Measurements from ENCODE around the gene POPDC2. TPM values are rescaled to one million over a fixed set of nuclear protein-coding genes. Genes with fewer than 3 reads are reported as not detected.

POPDC2 gene
- total and polyA plus RNA-seq, 11 donors, result 511 to 1,022 (median 768) TPM

DNA sequence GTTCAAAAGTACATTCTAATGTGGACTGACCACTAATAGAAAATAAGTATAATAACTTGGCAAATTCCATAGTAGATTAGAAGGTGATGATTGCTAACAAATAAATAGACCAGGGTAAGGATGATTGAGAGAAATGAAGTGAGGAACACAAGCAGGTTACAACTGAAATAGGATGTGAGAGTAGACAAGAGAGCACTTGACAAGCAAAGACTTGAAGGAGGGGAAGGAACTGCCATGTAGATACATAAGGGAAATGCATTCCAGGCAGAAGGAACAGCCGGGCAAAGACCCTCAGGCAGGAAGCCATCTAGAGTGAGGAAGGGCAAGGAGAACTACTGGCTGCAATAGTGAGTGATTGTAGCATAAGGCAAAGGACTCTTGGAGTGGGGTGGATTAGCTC lies 57.7 kb downstream of the POPDC2 start:
- H3K4me3 ChIP-seq, result no peak overlapping the region
- peak overlapping the region in 9 of 12 donors; percentile 9 to 54 (median 38) for H3K27ac ChIP-seq
- ATAC-seq, result no peak
- intact Hi-C loops (cut with DNase I), result loop anchor here in 4 of 10 donors (5.0 kb wide), 3 partner anchors 35 to 75 kb away; partner anchors contain the start of gene COX17 (in 1 of the 4)
- TF ChIP-seq, protein P1, sequence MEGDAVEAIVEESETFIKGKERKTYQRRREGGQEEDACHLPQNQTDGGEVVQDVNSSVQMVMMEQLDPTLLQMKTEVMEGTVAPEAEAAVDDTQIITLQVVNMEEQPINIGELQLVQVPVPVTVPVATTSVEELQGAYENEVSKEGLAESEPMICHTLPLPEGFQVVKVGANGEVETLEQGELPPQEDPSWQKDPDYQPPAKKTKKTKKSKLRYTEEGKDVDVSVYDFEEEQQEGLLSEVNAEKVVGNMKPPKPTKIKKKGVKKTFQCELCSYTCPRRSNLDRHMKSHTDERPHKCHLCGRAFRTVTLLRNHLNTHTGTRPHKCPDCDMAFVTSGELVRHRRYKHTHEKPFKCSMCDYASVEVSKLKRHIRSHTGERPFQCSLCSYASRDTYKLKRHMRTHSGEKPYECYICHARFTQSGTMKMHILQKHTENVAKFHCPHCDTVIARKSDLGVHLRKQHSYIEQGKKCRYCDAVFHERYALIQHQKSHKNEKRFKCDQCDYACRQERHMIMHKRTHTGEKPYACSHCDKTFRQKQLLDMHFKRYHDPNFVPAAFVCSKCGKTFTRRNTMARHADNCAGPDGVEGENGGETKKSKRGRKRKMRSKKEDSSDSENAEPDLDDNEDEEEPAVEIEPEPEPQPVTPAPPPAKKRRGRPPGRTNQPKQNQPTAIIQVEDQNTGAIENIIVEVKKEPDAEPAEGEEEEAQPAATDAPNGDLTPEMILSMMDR (IDR thresholded peaks at IDR 0.05), result no peak
- TF ChIP-seq POLR2A (IDR thresholded peaks at IDR 0.05), result no peak
- DNase-seq, result no peak
- WGBS, 4 donors, result 46 to 63% (median 59%) methylated on average over 1 of the region's 1 CpG
- no peaks in the 10 kb centered on the region for H3K9me3 ChIP-seq
- H3K36me3 ChIP-seq, result no peaks in the 10 kb centered on the region
- peaks cover 3 to 63% (median 39%) of the 10 kb centered on the region in 12 donors for H3K4me1 ChIP-seq
- H3K27me3 ChIP-seq, result no peaks in the 10 kb centered on the region

DNA sequence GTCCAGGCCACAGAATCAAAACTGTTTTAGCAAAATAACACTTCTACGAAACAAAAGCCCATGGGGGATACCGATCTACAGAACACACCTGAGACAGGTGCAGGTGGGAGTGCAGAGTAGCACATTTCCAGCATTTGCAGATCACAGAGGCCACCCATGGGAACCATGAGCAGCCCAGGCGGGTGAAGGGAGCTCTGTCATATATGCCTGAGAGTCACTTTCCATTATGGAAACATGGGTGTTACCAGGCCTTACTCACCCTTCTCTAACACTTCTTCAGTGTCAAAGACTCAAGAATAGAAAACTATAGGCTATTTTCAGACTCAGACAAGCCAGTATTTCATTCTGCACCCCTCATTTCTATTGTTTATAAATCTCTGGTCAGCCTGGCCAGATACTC lies 59.2 kb downstream of the POPDC2 start:
- no peaks in the 10 kb centered on the region for H3K9me3 ChIP-seq
- no peaks in the 10 kb centered on the region for H3K27me3 ChIP-seq
- H3K4me3 ChIP-seq, result no peak overlapping the region
- H3K36me3 ChIP-seq, result no peaks in the 10 kb centered on the region
- peaks cover 3 to 76% (median 51%) of the 10 kb centered on the region in 12 donors for H3K4me1 ChIP-seq
- DNase-seq, result no peak
- peak overlapping the region in 10 of 12 donors; percentile 14 to 85 (median 46) for H3K27ac ChIP-seq
- ATAC-seq, result peak in 3 of 4 donors; percentile 24 to 70 (median 51)
- intact Hi-C loops (cut with DNase I), result loop anchor here in 5 of 10 donors (2.0 to 5.0 kb wide), 5 partner anchors 34 to 80 kb away; partner anchors contain the start of gene COX17 (in 1 of the 5)
- 78 to 89% (median 82%) methylated on average over 3 of the region's 3 CpGs for WGBS, 4 donors
- TF ChIP-seq POLR2A (IDR thresholded peaks at IDR 0.05), result no peak
- TF ChIP-seq, protein P1 (IDR thresholded peaks at IDR 0.05), result no peak

DNA sequence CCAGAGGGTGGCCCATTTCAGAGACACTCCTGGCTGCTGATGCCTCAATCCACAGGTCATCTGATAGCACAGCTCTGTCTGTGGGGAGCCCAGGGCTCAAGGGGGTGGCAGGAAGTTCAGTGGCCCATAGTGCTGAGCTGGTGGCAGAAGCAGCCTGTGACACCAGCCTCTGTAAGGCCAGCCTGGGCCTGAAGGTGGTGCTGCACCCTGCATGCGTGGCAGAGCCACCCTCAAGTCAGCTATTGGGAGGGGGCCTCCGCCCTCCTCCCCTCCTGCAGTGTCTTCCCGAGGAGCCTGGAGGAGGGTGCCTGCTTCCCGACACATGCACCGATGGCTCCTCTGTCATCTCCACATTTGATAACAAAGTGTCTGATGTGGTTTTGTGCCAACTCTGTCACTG lies 59.7 kb downstream of the POPDC2 start:
- H3K4me3 ChIP-seq, result no peak overlapping the region
- H3K9me3 ChIP-seq, result no peaks in the 10 kb centered on the region
- no peaks in the 10 kb centered on the region for H3K27me3 ChIP-seq
- H3K36me3 ChIP-seq, result no peaks in the 10 kb centered on the region
- DNase-seq (peak; percentile 35 to 66 (median 53)), ATAC-seq (peak; percentile 72 to 84 (median 82))
- intact Hi-C loops (cut with DNase I), result loop anchor here in 5 of 10 donors (2.0 to 5.0 kb wide), 5 partner anchors 34 to 80 kb away; partner anchors contain the start of gene COX17 (in 1 of the 5)
- 31 to 56% (median 47%) methylated on average over 3 to 5 of the region's 5 CpGs for WGBS, 4 donors
- TF ChIP-seq, protein P1 (IDR thresholded peaks at IDR 0.05), result peak; percentile 36 to 69 (median 56)
- no peak for TF ChIP-seq POLR2A (IDR thresholded peaks at IDR 0.05)
- peak overlapping the region in 9 of 12 donors; percentile 15 to 85 (median 54) for H3K27ac ChIP-seq
- H3K4me1 ChIP-seq, result peaks cover 3 to 80% (median 55%) of the 10 kb centered on the region in 12 donors

DNA sequence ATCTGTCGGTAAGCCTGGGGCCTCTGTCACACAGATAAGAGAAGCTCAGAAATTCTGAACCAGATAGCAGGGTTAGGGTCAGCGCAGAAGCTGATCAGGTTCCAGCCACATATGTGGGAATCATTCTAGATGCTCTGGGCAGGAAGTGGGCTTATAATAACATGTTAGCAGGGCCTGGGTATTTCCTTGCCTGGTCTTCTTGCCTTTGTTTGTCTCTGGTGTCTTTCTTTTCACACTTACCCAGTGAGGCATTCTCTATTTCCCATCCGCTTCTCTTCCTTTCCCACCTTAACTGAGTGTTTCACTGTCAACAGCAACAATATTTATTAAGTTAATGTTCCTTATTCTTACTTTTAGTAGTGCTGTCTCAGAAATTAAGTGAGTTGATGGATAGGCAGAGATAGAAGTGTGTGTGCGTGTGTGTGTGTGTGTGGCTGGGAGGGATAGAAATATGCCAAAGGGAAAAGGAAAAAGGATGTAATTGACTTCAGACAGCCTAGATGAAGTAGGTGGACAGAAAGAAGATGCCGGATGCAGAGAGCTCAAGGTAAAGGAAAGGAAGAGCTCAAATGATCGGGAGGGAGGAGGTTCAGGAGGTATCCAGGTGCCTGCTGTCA lies 60.7 kb downstream of the POPDC2 start:
- 78 to 82% (median 82%) methylated on average over 6 of the region's 6 CpGs for WGBS, 4 donors

More for the DNA sequence above, 60.7 kb downstream of the POPDC2 start:
- Histone ChIP-seq H3K27me3 (no peaks in the 10 kb centered on the region), H3K4me1 (peaks cover 3 to 85% (median 60%) of the 10 kb centered on the region in 12 donors), H3K27ac (peak overlapping the region in 11 of 12 donors; percentile 48 to 85 (median 81)), H3K9me3 (no peaks in the 10 kb centered on the region), H3K4me3 (peak overlapping the region in 1 of 12 donors; percentile 15), H3K36me3 (no peaks in the 10 kb centered on the region)
- DNase-seq, result no peak
- intact Hi-C loops (cut with DNase I), result loop anchor here in 7 of 10 donors (2.0 to 5.0 kb wide), 5 partner anchors 35 to 81 kb away; partner anchors contain the start of gene COX17 (in 3 of the 7)
- TF ChIP-seq POLR2A (IDR thresholded peaks at IDR 0.05), result no peak
- TF ChIP-seq, protein P1 (IDR thresholded peaks at IDR 0.05), result no peak
- ATAC-seq, result no peak
